ENCODE results near the gene CXCL3. TPM values are rescaled to one million over a fixed set of nuclear protein-coding genes. Genes with fewer than 3 reads are reported as not detected.
A peak's percentile ranks its signal among the peaks of the same experiment; 100 is the strongest.

CXCL3 gene
- total and polyA plus RNA-seq, 4 donors: 0.50 to 2.2 (median 1.7) TPM

DNA sequence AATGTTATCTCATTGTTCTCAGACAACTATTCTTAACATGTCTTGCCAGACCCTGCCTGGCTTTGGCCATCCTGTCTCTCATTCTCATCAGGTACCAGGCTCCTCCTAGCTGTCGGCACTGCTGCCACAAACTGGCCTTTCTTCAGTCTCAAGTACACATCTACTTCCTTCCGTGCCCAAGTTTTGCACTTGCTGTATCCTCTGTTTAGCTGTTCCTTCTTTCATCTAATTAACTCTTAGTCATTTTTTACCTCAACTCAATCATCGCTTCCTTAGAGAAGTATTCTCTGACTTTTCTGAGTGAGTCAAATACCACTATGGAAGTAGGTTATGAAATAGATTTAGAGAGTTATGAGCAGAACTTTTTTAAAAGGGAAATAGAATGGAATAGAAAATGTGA lies 19.7 kb downstream of the CXCL3 start:
- Histone ChIP-seq H3K27ac (ENCODE audit: low read depth, low read length) (no peak overlapping the region), H3K4me3 (ENCODE audit: low read depth, low read length) (no peak overlapping the region), H3K9me3 (ENCODE audit: control insufficient read depth, insufficient read depth, low read length) (no peaks in the 10 kb centered on the region), H3K36me3 (ENCODE audit: control insufficient read depth, insufficient read depth, low read length) (no peaks in the 10 kb centered on the region), H3K4me1 (ENCODE audit: control insufficient read depth, insufficient read depth, low read length) (no peaks in the 10 kb centered on the region), H3K27me3 (ENCODE audit: control insufficient read depth, insufficient read depth, low read length) (no peaks in the 10 kb centered on the region)
- DNase-seq (ENCODE audit: low read depth in 4 of 6, low spot score in 6 of 6): no peak
- WGBS (ENCODE audit: insufficient coverage): 64% methylated on average over 2 of the region's 3 CpGs

DNA sequence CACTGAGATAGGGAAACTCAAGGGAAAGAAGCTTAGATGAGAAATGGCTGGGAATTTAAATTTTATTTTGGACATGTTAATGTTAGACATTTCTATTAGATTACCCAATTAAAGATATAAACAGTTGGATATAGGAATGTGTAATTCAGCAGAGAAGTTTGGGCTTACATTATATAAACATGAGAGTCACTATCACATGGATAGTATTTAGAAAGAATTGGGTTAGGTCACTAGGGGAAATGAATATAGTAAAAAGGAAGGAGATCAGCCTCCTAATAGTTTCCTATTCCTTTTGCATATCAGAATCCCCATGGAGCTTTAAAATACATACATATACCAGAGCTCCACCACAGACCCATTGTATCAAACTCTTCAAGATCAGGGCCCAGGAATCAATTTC lies 20.4 kb downstream of the CXCL3 start:
- H3K36me3 ChIP-seq (ENCODE audit: control insufficient read depth, insufficient read depth, low read length): no peaks in the 10 kb centered on the region
- no peak overlapping the region for H3K4me3 ChIP-seq (ENCODE audit: low read depth, low read length)
- no peak for DNase-seq (ENCODE audit: low read depth in 4 of 6, low spot score in 6 of 6)
- no peaks in the 10 kb centered on the region for H3K27me3 ChIP-seq (ENCODE audit: control insufficient read depth, insufficient read depth, low read length)
- no peaks in the 10 kb centered on the region for H3K4me1 ChIP-seq (ENCODE audit: control insufficient read depth, insufficient read depth, low read length)
- H3K27ac ChIP-seq (ENCODE audit: low read depth, low read length): no peak overlapping the region
- H3K9me3 ChIP-seq (ENCODE audit: control insufficient read depth, insufficient read depth, low read length): no peaks in the 10 kb centered on the region

DNA sequence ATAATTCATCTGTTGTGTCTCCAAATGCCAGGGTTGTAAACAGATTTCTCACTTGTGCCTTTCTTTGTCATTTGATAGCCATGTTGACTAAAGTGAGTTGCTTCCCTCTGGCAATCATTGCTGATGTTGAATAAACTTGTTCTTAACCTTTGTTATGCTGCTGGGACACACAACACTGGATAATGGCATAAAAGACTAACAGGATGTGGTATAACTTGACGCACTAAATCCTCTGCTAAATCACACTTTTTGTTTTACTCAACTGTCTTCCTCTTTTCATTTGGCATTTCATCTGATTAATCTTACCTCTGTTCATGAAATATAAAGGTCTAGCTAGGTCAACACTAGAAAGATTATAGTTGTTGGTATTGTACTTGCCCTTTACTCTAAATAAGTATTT lies 22.4 kb downstream of the CXCL3 start:
- Histone ChIP-seq H3K4me3 (ENCODE audit: low read depth, low read length) (no peak overlapping the region), H3K27me3 (ENCODE audit: control insufficient read depth, insufficient read depth, low read length) (no peaks in the 10 kb centered on the region), H3K27ac (ENCODE audit: low read depth, low read length) (no peak overlapping the region), H3K9me3 (ENCODE audit: control insufficient read depth, insufficient read depth, low read length) (no peaks in the 10 kb centered on the region), H3K36me3 (ENCODE audit: control insufficient read depth, insufficient read depth, low read length) (no peaks in the 10 kb centered on the region), H3K4me1 (ENCODE audit: control insufficient read depth, insufficient read depth, low read length) (no peaks in the 10 kb centered on the region)
- no peak for DNase-seq (ENCODE audit: low read depth in 4 of 6, low spot score in 6 of 6)
- WGBS (ENCODE audit: insufficient coverage): no CpG with 5 or more reads among the region's 1 CpG

DNA sequence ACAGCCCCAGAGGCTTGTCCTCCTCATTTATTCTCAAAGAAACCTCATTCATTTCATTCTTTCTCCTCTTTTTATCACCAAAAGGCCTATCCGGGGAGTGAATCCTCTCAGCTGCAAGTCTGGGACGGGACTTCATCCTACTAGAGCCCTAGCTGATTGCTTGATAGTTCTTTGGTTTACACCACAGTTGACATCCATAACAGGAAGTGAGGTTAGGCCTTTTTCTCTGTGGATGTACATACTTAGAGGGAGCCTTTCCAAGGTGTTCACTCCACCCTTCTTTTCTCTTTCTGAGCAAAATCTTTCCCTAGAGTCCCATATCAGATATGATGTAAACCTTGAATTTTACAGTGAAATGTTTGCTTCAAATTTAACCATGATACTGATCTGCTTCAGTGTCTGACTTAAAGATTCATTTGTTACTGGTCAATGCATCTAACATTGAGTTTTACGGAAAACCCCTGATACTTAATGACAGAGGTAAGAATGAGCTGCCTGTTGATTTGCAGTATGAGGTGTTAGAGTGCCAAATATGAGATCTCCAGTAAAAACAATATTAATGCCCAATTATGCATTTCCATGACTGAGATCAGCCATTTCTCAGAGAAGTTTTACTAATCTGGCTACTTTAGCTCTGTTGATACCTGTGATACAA lies 23.2 kb downstream of the CXCL3 start:
- no peak for DNase-seq (ENCODE audit: low read depth in 4 of 6, low spot score in 6 of 6)
- WGBS (ENCODE audit: insufficient coverage): no CpG with 5 or more reads among the region's 3 CpGs
- no peaks in the 10 kb centered on the region for H3K4me1 ChIP-seq (ENCODE audit: control insufficient read depth, insufficient read depth, low read length)

DNA sequence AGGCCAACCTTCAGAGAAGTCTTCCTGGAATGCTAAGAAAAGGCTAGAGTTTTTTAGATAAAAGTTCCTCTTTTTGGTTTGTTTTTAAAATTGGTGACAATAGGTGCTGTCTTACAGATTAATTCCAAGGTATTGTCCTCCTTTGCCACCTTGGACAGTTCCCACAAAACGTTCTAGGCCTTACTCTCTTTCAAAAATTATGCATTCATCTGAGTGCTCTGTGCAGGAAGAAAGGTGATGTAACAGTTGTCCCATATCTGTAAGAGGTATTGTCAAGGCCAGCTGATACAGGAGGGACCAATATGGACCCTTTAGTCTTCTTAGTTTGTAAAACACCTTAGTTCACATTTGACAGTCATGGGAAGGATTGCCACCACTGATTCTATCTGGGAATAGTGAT lies 24.2 kb downstream of the CXCL3 start:
- no peak overlapping the region for H3K4me3 ChIP-seq (ENCODE audit: low read depth, low read length)
- H3K27ac ChIP-seq (ENCODE audit: low read depth, low read length): no peak overlapping the region
- H3K4me1 ChIP-seq (ENCODE audit: control insufficient read depth, insufficient read depth, low read length): no peaks in the 10 kb centered on the region
- no CpG with 5 or more reads among the region's 1 CpG for WGBS (ENCODE audit: insufficient coverage)
- H3K27me3 ChIP-seq (ENCODE audit: control insufficient read depth, insufficient read depth, low read length): no peaks in the 10 kb centered on the region
- H3K9me3 ChIP-seq (ENCODE audit: control insufficient read depth, insufficient read depth, low read length): no peaks in the 10 kb centered on the region
- no peaks in the 10 kb centered on the region for H3K36me3 ChIP-seq (ENCODE audit: control insufficient read depth, insufficient read depth, low read length)
- no peak for DNase-seq (ENCODE audit: low read depth in 4 of 6, low spot score in 6 of 6)

More for the DNA sequence above, 23.2 kb downstream of the CXCL3 start:
- Histone ChIP-seq H3K9me3 (ENCODE audit: control insufficient read depth, insufficient read depth, low read length) (no peaks in the 10 kb centered on the region), H3K36me3 (ENCODE audit: control insufficient read depth, insufficient read depth, low read length) (no peaks in the 10 kb centered on the region), H3K27me3 (ENCODE audit: control insufficient read depth, insufficient read depth, low read length) (no peaks in the 10 kb centered on the region), H3K27ac (ENCODE audit: low read depth, low read length) (no peak overlapping the region), H3K4me3 (ENCODE audit: low read depth, low read length) (no peak overlapping the region)

DNA sequence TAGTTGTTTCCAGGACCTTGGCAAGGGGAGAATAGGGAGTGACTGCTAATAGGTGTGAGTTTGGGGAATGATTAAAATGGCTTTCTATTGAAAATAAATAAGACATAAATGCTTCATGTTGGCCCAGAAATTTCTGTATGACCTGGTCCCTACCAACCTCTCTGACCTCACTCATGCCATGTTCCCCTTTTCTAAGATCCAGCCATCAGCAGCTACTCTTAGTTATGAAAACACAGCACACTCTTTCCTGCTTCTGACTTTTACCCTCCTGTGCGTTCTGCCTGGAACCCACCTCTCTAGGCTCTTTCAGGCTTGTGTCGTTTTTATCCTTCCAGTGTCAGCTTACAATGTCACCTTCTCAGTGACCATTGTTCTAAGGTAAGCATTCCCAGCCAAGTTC lies 25.2 kb downstream of the CXCL3 start:
- WGBS (ENCODE audit: insufficient coverage): 55% methylated on average over 2 of the region's 2 CpGs
- no peaks in the 10 kb centered on the region for H3K36me3 ChIP-seq (ENCODE audit: control insufficient read depth, insufficient read depth, low read length)
- no peak overlapping the region for H3K4me3 ChIP-seq (ENCODE audit: low read depth, low read length)
- H3K27me3 ChIP-seq (ENCODE audit: control insufficient read depth, insufficient read depth, low read length): no peaks in the 10 kb centered on the region
- no peak overlapping the region for H3K27ac ChIP-seq (ENCODE audit: low read depth, low read length)
- no peaks in the 10 kb centered on the region for H3K9me3 ChIP-seq (ENCODE audit: control insufficient read depth, insufficient read depth, low read length)
- H3K4me1 ChIP-seq (ENCODE audit: control insufficient read depth, insufficient read depth, low read length): no peaks in the 10 kb centered on the region
- no peak for DNase-seq (ENCODE audit: low read depth in 4 of 6, low spot score in 6 of 6)

DNA sequence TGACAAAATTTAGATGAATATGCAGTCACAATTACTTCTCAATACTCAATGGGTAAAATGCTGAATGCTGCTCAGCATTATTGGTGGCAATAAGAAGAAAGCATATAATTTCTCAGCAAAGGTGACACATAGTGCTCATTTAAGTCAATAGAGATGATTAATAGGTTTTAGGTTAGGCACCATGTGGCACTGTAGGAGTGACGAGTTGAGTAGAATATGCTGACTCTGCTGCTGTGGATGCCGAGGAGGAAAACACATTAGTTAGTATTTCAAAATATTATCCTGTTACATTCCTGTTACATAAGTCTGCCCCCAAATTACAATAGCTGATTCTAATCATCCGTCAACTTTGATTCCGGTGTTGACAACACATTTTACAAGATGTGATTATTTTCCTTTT lies 26.4 kb downstream of the CXCL3 start:
- no peaks in the 10 kb centered on the region for H3K9me3 ChIP-seq (ENCODE audit: control insufficient read depth, insufficient read depth, low read length)
- 100% methylated on average over 2 of the region's 4 CpGs for WGBS (ENCODE audit: insufficient coverage)
- no peaks in the 10 kb centered on the region for H3K4me1 ChIP-seq (ENCODE audit: control insufficient read depth, insufficient read depth, low read length)
- no peaks in the 10 kb centered on the region for H3K27me3 ChIP-seq (ENCODE audit: control insufficient read depth, insufficient read depth, low read length)
- H3K36me3 ChIP-seq (ENCODE audit: control insufficient read depth, insufficient read depth, low read length): no peaks in the 10 kb centered on the region
- no peak overlapping the region for H3K4me3 ChIP-seq (ENCODE audit: low read depth, low read length)
- peak in 1 of 6 donors; percentile 46 for DNase-seq (ENCODE audit: low read depth in 4 of 6, low spot score in 6 of 6)
- no peak overlapping the region for H3K27ac ChIP-seq (ENCODE audit: low read depth, low read length)

DNA sequence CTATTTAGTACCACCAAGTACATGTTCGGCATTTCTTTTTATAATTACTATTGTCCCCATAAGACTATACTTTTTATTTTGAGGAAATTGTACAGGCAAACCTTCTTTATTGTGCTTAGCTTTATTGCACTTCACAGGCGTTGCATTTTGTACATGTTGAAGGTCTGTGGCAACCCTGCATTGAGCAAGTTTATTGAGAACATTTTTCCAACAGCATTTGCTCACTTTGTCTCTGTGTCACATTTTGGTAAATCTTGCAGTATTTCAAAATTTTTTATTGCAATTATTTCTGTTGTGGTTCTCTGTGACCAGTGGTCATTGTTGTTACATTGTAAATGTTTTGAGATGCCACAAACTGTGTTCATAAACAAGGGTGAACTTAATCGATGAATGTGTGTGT lies 29.2 kb downstream of the CXCL3 start:
- H3K27me3 ChIP-seq (ENCODE audit: control insufficient read depth, insufficient read depth, low read length): no peaks in the 10 kb centered on the region
- no peak for DNase-seq (ENCODE audit: low read depth in 4 of 6, low spot score in 6 of 6)
- H3K36me3 ChIP-seq (ENCODE audit: control insufficient read depth, insufficient read depth, low read length): no peaks in the 10 kb centered on the region
- H3K27ac ChIP-seq (ENCODE audit: low read depth, low read length): no peak overlapping the region
- no peaks in the 10 kb centered on the region for H3K4me1 ChIP-seq (ENCODE audit: control insufficient read depth, insufficient read depth, low read length)
- no peak overlapping the region for H3K4me3 ChIP-seq (ENCODE audit: low read depth, low read length)
- no peaks in the 10 kb centered on the region for H3K9me3 ChIP-seq (ENCODE audit: control insufficient read depth, insufficient read depth, low read length)
- WGBS (ENCODE audit: insufficient coverage): no CpG with 5 or more reads among the region's 3 CpGs

DNA sequence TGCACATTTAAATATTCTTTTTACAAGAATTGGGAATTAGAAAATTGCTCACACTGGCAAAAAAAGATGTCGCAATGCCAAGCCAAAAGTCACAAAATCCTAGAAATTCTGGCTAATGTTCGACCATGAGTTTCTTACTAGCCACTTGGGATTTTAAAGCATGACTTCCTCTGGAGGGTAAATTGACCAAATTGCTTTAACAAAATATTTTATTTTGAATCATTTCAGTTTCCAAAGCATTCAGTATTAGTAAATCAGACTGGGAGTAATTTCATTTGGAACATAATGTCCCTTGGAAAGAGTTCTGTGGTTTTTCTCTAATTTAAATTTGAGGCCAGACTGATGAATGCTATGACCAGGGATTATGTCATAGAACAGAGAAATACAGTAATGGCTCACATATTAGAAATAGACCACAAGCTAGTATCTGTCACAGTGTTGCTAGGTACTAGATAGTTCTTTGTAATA lies 32.4 kb downstream of the CXCL3 start:
- Histone ChIP-seq H3K4me3 (ENCODE audit: low read depth, low read length) (no peak overlapping the region), H3K9me3 (ENCODE audit: control insufficient read depth, insufficient read depth, low read length) (no peaks in the 10 kb centered on the region), H3K4me1 (ENCODE audit: control insufficient read depth, insufficient read depth, low read length) (no peaks in the 10 kb centered on the region), H3K27ac (ENCODE audit: low read depth, low read length) (no peak overlapping the region), H3K27me3 (ENCODE audit: control insufficient read depth, insufficient read depth, low read length) (no peaks in the 10 kb centered on the region), H3K36me3 (ENCODE audit: control insufficient read depth, insufficient read depth, low read length) (no peaks in the 10 kb centered on the region)
- no peak for DNase-seq (ENCODE audit: low read depth in 4 of 6, low spot score in 6 of 6)
- WGBS (ENCODE audit: insufficient coverage): 71% methylated on average over 1 of the region's 2 CpGs

DNA sequence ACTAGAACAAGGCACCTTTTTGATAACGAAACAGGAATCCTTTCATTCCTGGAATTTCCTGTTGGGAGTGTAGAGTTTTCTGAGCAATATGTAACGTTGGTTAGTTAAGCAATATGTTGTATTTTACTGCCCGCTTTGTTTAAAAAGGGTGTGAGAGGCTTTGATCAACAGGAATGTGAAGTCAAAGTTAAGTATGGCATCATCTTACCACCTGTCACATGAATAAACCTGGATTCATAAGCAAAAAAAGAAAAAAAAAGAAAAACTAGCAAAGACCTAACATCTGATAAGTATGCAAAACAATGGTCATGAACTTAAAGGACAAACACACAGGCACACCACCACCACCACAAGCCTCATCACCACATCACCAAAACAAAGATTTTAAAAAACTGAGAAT lies 33.0 kb downstream of the CXCL3 start:
- H3K36me3 ChIP-seq (ENCODE audit: control insufficient read depth, insufficient read depth, low read length): no peaks in the 10 kb centered on the region
- H3K27ac ChIP-seq (ENCODE audit: low read depth, low read length): no peak overlapping the region
- no peaks in the 10 kb centered on the region for H3K27me3 ChIP-seq (ENCODE audit: control insufficient read depth, insufficient read depth, low read length)
- no peaks in the 10 kb centered on the region for H3K4me1 ChIP-seq (ENCODE audit: control insufficient read depth, insufficient read depth, low read length)
- H3K9me3 ChIP-seq (ENCODE audit: control insufficient read depth, insufficient read depth, low read length): no peaks in the 10 kb centered on the region
- no peak for DNase-seq (ENCODE audit: low read depth in 4 of 6, low spot score in 6 of 6)
- WGBS (ENCODE audit: insufficient coverage): 40% methylated on average over 1 of the region's 3 CpGs
- H3K4me3 ChIP-seq (ENCODE audit: low read depth, low read length): no peak overlapping the region
